Suppressor macrophage (primary cell): Measurements from ENCODE around the gene TMEM184B.

Experiments
- DNase-seq, 4 experiments: peaks; one replicate each; pipeline ENCODE4 v3.0.0-alpha.2; 2020 to 2022

Gene TMEM184B

GRCh38 chr22:38223289-38223960 lies 49.4 kb downstream of the TMEM184B start:
- no peak for DNase-seq

- DNase-seq = no peak
Observed at GRCh38 chr22:38222797-38223119, 50.1 kb downstream of the TMEM184B start.

GRCh38 chr22:38221908-38222796 lies 50.7 kb downstream of the TMEM184B start:
- DNase-seq = no peak

GRCh38 chr22:38221407-38221806 lies 51.4 kb downstream of the TMEM184B start:
- no peak for DNase-seq

GRCh38 chr22:38220653-38221386 lies 52.0 kb downstream of the TMEM184B start:
- no peak for DNase-seq

GRCh38 chr22:38220163-38220562 lies 52.6 kb downstream of the TMEM184B start:
- DNase-seq = no peak

GRCh38 chr22:38219632-38220031 lies 53.2 kb downstream of the TMEM184B start:
- DNase-seq = no peak

GRCh38 chr22:38218661-38219622 lies 53.9 kb downstream of the TMEM184B start:
- DNase-seq = peak; percentile 84 to 94 (median 92)

- DNase-seq = peak in 3 of 4 experiments; percentile 55 to 56 (median 55)
Observed at GRCh38 chr22:38215156-38216038, 57.4 kb downstream of the TMEM184B start.

- DNase-seq = peak; percentile 70 to 83 (median 77)
Observed at GRCh38 chr22:38214302-38215056, 58.3 kb downstream of the TMEM184B start.

GRCh38 chr22:38213990-38214301 lies 58.9 kb downstream of the TMEM184B start:
- DNase-seq = peak; percentile 74 to 86 (median 80)

- DNase-seq = peak; percentile 82 to 95 (median 88)
Observed at GRCh38 chr22:38213319-38213989, 59.4 kb downstream of the TMEM184B start.

- DNase-seq = no peak
Observed at GRCh38 chr22:38212442-38212841, 60.4 kb downstream of the TMEM184B start.

- DNase-seq = no peak
Observed at GRCh38 chr22:38211556-38211955, 61.3 kb downstream of the TMEM184B start.

- DNase-seq = peak; percentile 34 to 72 (median 62)
Observed at GRCh38 chr22:38208551-38208968, 64.2 kb downstream of the TMEM184B start.

- no peak for DNase-seq
Observed at GRCh38 chr22:38207898-38208432, 64.8 kb downstream of the TMEM184B start.

GRCh38 chr22:38205261-38206128 lies 67.3 kb downstream of the TMEM184B start:
- peak in 1 of 4 experiments; percentile 33 for DNase-seq

- peak in 3 of 4 experiments; percentile 25 to 57 (median 50) for DNase-seq
Observed at GRCh38 chr22:38204784-38205183, 68.0 kb downstream of the TMEM184B start.
